Measurements from ENCODE around the gene RIC8A. TPM values are rescaled to one million over a fixed set of nuclear protein-coding genes. Genes with fewer than 3 reads are reported as not detected.

RIC8A gene
- total RNA-seq, 1 donor from 2014 or later, result 157 TPM

GRCh38 chr11:255176-255575 lies 47.7 kb downstream of the RIC8A start:
- no peaks in the 10 kb centered on the region for H3K9me3 Mint-ChIP-seq (ENCODE audit: unreplicated experiment)
- no peaks in the 10 kb centered on the region for H3K27me3 ChIP-seq (ENCODE audit: insufficient read depth, low read length)
- FAIRE-seq (no peak), DNase-seq (ENCODE audit: low read depth) (no peak)
- H3K27ac ChIP-seq (ENCODE audit: low read depth, low read length), result no peak overlapping the region
- H3K27ac Mint-ChIP-seq (ENCODE audit: unreplicated experiment), result no peak overlapping the region
- H4K20me1 ChIP-seq (ENCODE audit: insufficient read depth, low read length), result peaks cover 25% of the 10 kb centered on the region
- H2AFZ ChIP-seq (ENCODE audit: low read depth, low read length), result no peak overlapping the region
- no peaks in the 10 kb centered on the region for H3K4me1 Mint-ChIP-seq (ENCODE audit: low read depth, unreplicated experiment)
- H3K4me3 Mint-ChIP-seq (ENCODE audit: unreplicated experiment), result no peak overlapping the region
- no peak overlapping the region for H3K4me2 ChIP-seq (ENCODE audit: low read length)
- no peaks in the 10 kb centered on the region for H3K9me3 ChIP-seq (ENCODE audit: insufficient read depth, low read depth, low read length)
- H3K9ac ChIP-seq (ENCODE audit: low read length), result no peak overlapping the region
- H3K4me1 ChIP-seq (ENCODE audit: insufficient read depth, low read length), result no peaks in the 10 kb centered on the region
- TF ChIP-seq CTCF (IDR thresholded peaks at IDR 0.05; ENCODE audit: insufficient read depth, low read depth, low read length) (no peak), EZH2 (IDR thresholded peaks at IDR 0.05; ENCODE audit: insufficient read depth, low read length) (no peak)
- peaks cover 13% of the 10 kb centered on the region for H3K36me3 Mint-ChIP-seq (ENCODE audit: low read depth, unreplicated experiment)
- no peaks in the 10 kb centered on the region for H3K79me2 ChIP-seq (ENCODE audit: insufficient read depth, low read length)
- H3K36me3 ChIP-seq (ENCODE audit: insufficient read depth, low read length), result peaks cover 28% of the 10 kb centered on the region
- H3K4me3 ChIP-seq (ENCODE audit: insufficient read depth, low read depth, low read length), result no peak overlapping the region
- H3K27me3 Mint-ChIP-seq (ENCODE audit: low read depth, unreplicated experiment), result peaks cover 13% of the 10 kb centered on the region

- H3K9ac ChIP-seq (ENCODE audit: low read length), result no peak overlapping the region
- Mint-ChIP-seq H3K27me3 (ENCODE audit: low read depth, unreplicated experiment) (peaks cover 13% of the 10 kb centered on the region), H3K4me3 (ENCODE audit: unreplicated experiment) (no peak overlapping the region), H3K27ac (ENCODE audit: unreplicated experiment) (no peak overlapping the region), H3K4me1 (ENCODE audit: low read depth, unreplicated experiment) (no peaks in the 10 kb centered on the region), H3K36me3 (ENCODE audit: low read depth, unreplicated experiment) (peaks cover 13% of the 10 kb centered on the region), H3K9me3 (ENCODE audit: unreplicated experiment) (no peaks in the 10 kb centered on the region)
- no peaks in the 10 kb centered on the region for H3K9me3 ChIP-seq (ENCODE audit: insufficient read depth, low read depth, low read length)
- H3K4me3 ChIP-seq (ENCODE audit: insufficient read depth, low read depth, low read length), result no peak overlapping the region
- no peaks in the 10 kb centered on the region for H3K4me1 ChIP-seq (ENCODE audit: insufficient read depth, low read length)
- H3K36me3 ChIP-seq (ENCODE audit: insufficient read depth, low read length), result peaks cover 23% of the 10 kb centered on the region
- no peaks in the 10 kb centered on the region for H3K79me2 ChIP-seq (ENCODE audit: insufficient read depth, low read length)
- H3K27me3 ChIP-seq (ENCODE audit: insufficient read depth, low read length), result no peaks in the 10 kb centered on the region
- no peak overlapping the region for H2AFZ ChIP-seq (ENCODE audit: low read depth, low read length)
- H3K27ac ChIP-seq (ENCODE audit: low read depth, low read length), result no peak overlapping the region
- no peak for DNase-seq (ENCODE audit: low read depth)
- H4K20me1 ChIP-seq (ENCODE audit: insufficient read depth, low read length), result peaks cover 19% of the 10 kb centered on the region
- TF ChIP-seq EZH2 (IDR thresholded peaks at IDR 0.05; ENCODE audit: insufficient read depth, low read length) (no peak), CTCF (IDR thresholded peaks at IDR 0.05; ENCODE audit: insufficient read depth, low read depth, low read length) (no peak)
- no peak for FAIRE-seq
- no peak overlapping the region for H3K4me2 ChIP-seq (ENCODE audit: low read length)
These were observed 48.3 kb downstream of the RIC8A start for GRCh38 chr11:255816-256215.

- Histone ChIP-seq H3K4me2 (ENCODE audit: low read length) (no peak overlapping the region), H3K4me3 (ENCODE audit: insufficient read depth, low read depth, low read length) (no peak overlapping the region), H3K27ac (ENCODE audit: low read depth, low read length) (no peak overlapping the region), H3K79me2 (ENCODE audit: insufficient read depth, low read length) (no peaks in the 10 kb centered on the region), H4K20me1 (ENCODE audit: insufficient read depth, low read length) (peaks cover 7% of the 10 kb centered on the region), H2AFZ (ENCODE audit: low read depth, low read length) (no peak overlapping the region), H3K27me3 (ENCODE audit: insufficient read depth, low read length) (no peaks in the 10 kb centered on the region), H3K4me1 (ENCODE audit: insufficient read depth, low read length) (no peaks in the 10 kb centered on the region), H3K9me3 (ENCODE audit: insufficient read depth, low read depth, low read length) (no peaks in the 10 kb centered on the region), H3K36me3 (ENCODE audit: insufficient read depth, low read length) (peaks cover 11% of the 10 kb centered on the region), H3K9ac (ENCODE audit: low read length) (no peak overlapping the region)
- Mint-ChIP-seq H3K36me3 (ENCODE audit: low read depth, unreplicated experiment) (peaks cover 10% of the 10 kb centered on the region), H3K4me1 (ENCODE audit: low read depth, unreplicated experiment) (no peaks in the 10 kb centered on the region), H3K9me3 (ENCODE audit: unreplicated experiment) (peaks cover 4% of the 10 kb centered on the region), H3K4me3 (ENCODE audit: unreplicated experiment) (no peak overlapping the region), H3K27ac (ENCODE audit: unreplicated experiment) (no peak overlapping the region), H3K27me3 (ENCODE audit: low read depth, unreplicated experiment) (peaks cover 13% of the 10 kb centered on the region)
- TF ChIP-seq EZH2 (IDR thresholded peaks at IDR 0.05; ENCODE audit: insufficient read depth, low read length) (no peak), CTCF (IDR thresholded peaks at IDR 0.05; ENCODE audit: insufficient read depth, low read depth, low read length) (no peak)
- FAIRE-seq (no peak), DNase-seq (ENCODE audit: low read depth) (no peak)
These were observed 49.6 kb downstream of the RIC8A start for GRCh38 chr11:256952-257737.
